ENCODE data around the gene AZU1. TPM values are rescaled to one million over a fixed set of nuclear protein-coding genes. Genes with fewer than 3 reads are reported as not detected.

AZU1 gene
- total RNA-seq, 1 experiment from 2014 or later = 1.6 TPM

DNA sequence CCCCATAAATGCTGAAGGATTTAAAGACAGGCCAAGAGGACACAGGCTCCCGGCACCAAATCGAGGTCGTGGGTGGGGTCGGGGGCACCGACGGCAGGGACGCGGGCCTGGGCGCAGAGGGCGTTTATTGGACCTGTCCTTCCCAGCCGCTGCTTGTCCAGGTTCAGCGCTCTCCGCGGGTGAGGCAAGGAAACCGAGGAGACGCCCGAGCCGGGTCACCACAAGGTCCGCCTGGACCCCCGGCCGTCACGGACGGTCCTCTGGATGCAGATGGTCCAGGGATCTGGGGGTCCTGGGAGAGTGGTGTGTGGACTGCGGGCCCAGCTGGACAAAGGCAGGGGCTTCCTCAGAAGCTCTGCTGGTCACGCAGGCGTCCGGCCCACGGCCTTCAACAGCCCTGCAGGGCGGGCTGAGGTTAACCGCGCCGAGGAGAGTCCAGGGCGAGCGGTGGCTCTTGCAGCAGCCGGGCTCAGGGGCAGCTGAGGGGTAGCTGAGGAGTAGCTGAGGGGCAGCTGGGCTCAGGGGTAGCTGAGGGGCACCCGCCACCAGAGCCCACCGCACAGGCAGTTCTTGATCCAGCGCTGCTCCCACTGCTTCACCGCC, 40.3 kb downstream of the AZU1 start:
- Mint-ChIP-seq H3K4me3 (0 out of 5 replicates have a peak overlapping the region, but pooled peaks of 1 of the 2 experiments have one; percentile 29), H3K27ac (peak overlapping the region in 1 of 3 experiments; percentile 64; a peak in 1 of 7 replicates), H3K27me3 (ENCODE audit: low read depth) (peaks cover 6% of the 10 kb centered on the region; the same call in 1 of the 2 replicates), H3K36me3 (ENCODE audit: insufficient read depth in 1 of 3, low read depth in 3 of 3) (peaks cover 20 to 43% (median 33%) of the 10 kb centered on the region in 3 experiments), H3K4me1 (peaks cover 8 to 22% of the 10 kb centered on the region in 2 experiments), H3K9me3 (peaks cover 6 to 7% of the 10 kb centered on the region in 2 experiments)
- Histone ChIP-seq H4K8ac (replicated peaks; ENCODE audit: insufficient read length, low read depth, low read length) (no peak overlapping the region), H3K4me2 (ENCODE audit: insufficient read depth, insufficient read length, low read length) (no peak overlapping the region), H2AK5ac (ENCODE audit: insufficient read length, low read length) (no peak overlapping the region), H4K91ac (ENCODE audit: insufficient read length, low read depth, low read length) (no peak overlapping the region), H3K4ac (ENCODE audit: low read depth, low read length) (no peak overlapping the region), H3K79me2 (ENCODE audit: insufficient read depth, low read length) (no peaks in the 10 kb centered on the region), H2BK5ac (ENCODE audit: insufficient read length, low read length) (no peak overlapping the region), H3K23ac (ENCODE audit: insufficient read length, low read depth, low read length) (no peak overlapping the region), H2AFZ (ENCODE audit: low read length) (no peak overlapping the region), H2BK15ac (ENCODE audit: low read depth, low read length) (no peak overlapping the region), H3T11ph (ENCODE audit: low read length) (no peak overlapping the region), H3K14ac (ENCODE audit: insufficient read depth, low read length) (no peak overlapping the region), H3K18ac (ENCODE audit: insufficient read length, low read depth, low read length) (no peak overlapping the region), H3K27me3 (ENCODE audit: insufficient read depth, low read length) (no peaks in the 10 kb centered on the region), H2BK12ac (ENCODE audit: insufficient read length, low read depth, low read length) (no peak overlapping the region), H3K56ac (ENCODE audit: insufficient read length, low read depth, low read length) (no peak overlapping the region), H3K27ac (ENCODE audit: insufficient read length, low read depth, low read length) (no peak overlapping the region), H3K9ac (ENCODE audit: extremely low read depth, insufficient read length, low read length) (no peak overlapping the region), H3K4me1 (ENCODE audit: insufficient read depth, low read length) (no peaks in the 10 kb centered on the region), H4K20me1 (ENCODE audit: control insufficient read depth, insufficient read depth, insufficient read length) (no peaks in the 10 kb centered on the region), H2BK20ac (ENCODE audit: low read depth, low read length, poor library complexity, severe bottlenecking) (no peak overlapping the region), H3K79me1 (ENCODE audit: insufficient read depth, low read depth, low read length, poor library complexity, severe bottlenecking) (no peaks in the 10 kb centered on the region), H3K9me3 (ENCODE audit: control insufficient read depth, low read depth, low read length) (no peaks in the 10 kb centered on the region), H3K23me2 (ENCODE audit: insufficient read length, low read depth, low read length, poor library complexity, severe bottlenecking) (no peaks in the 10 kb centered on the region), H2BK120ac (ENCODE audit: low read depth, low read length, poor library complexity, severe bottlenecking) (no peak overlapping the region), H4K5ac (ENCODE audit: insufficient read length, low read depth, low read length) (no peak overlapping the region)
- TF ChIP-seq CTCF (conservative IDR thresholded peaks at IDR 0.05) = no peak
- no CpG with 5 or more reads among the region's 39 CpGs for WGBS (ENCODE audit: extremely low coverage, insufficient read length, low lambda C conversion rate)
- no peak for DNase-seq
